H1 (cell line): Measurements from ENCODE around the gene SCRG1. TPM values are rescaled to one million over a fixed set of nuclear protein-coding genes. Genes with fewer than 3 reads are reported as not detected.

ENCODE experiments used
- CTCF ChIA-PET: fragments of 300-600 bp; sonication (Branson Sonifier 250); formaldehyde crosslinking; loops from one replicate; lab custom pipeline; 2021; ENCODE audit not compliant: partially characterized antibody; lab: Charles Lee
- POLR2A ChIA-PET: fragments of 300-600 bp; sonication (Branson Sonifier 250); formaldehyde crosslinking; loops from one replicate; lab custom pipeline; 2021; ENCODE audit warnings: inconsistent platforms; ENCODE audit not compliant: partially characterized antibody; lab: Charles Lee
- DNase-seq, 2 experiments: peaks; one replicate each; pipeline versions ENCODE4 v3.0.0 to v3.0.0-alpha.2; 2010 to 2022; ENCODE audit warnings: low spot score in 2 of 2, low read depth in 1 of 2, mixed read lengths in 1 of 2
- FAIRE-seq: peaks from 2 replicates; lab custom pipeline; 2011; peaks lifted over from hg19 to GRCh38; lab: Jason Lieb, UNC
- H2AFZ ChIP-seq: 2 replicates; pipeline ENCODE4 v1.8.1; 2012; ENCODE audit warnings: low read length, inconsistent platforms
- H2AK5ac ChIP-seq: 2 replicates; pipeline ENCODE4 v1.6.1; 2013; ENCODE audit warnings: low read depth, low read length
- H2BK120ac ChIP-seq: replicated peaks from 2 replicates; pipeline ENCODE3; 2013; ENCODE audit warnings: low read depth, low read length, inconsistent platforms
- H2BK12ac ChIP-seq: 2 replicates; pipeline ENCODE4 v1.6.1; 2013; ENCODE audit warnings: low read depth, low read length
- H2BK15ac ChIP-seq: 2 replicates; pipeline ENCODE4 v1.6.1; 2013; ENCODE audit warnings: low read length
- H2BK20ac ChIP-seq: 2 replicates; pipeline ENCODE4 v1.6.1; 2013; ENCODE audit warnings: low read length
- H2BK5ac ChIP-seq: 2 replicates; pipeline ENCODE4 v1.6.1; 2013; ENCODE audit warnings: low read depth, low read length
- H3K14ac ChIP-seq: 2 replicates; pipeline ENCODE4 v1.6.1; 2013; ENCODE audit warnings: inconsistent platforms; ENCODE audit not compliant: insufficient read length
- H3K18ac ChIP-seq: 2 replicates; pipeline ENCODE4 v1.6.1; 2013; ENCODE audit warnings: low read length; ENCODE audit errors: extremely low read depth
- H3K23ac ChIP-seq: 2 replicates; pipeline ENCODE4 v1.6.1; 2013; ENCODE audit warnings: inconsistent platforms; ENCODE audit not compliant: insufficient read length
- H3K23me2 ChIP-seq: 2 replicates; pipeline ENCODE4 v1.6.1; 2013; ENCODE audit warnings: low read depth, low read length
- H3K27ac ChIP-seq: 2 replicates; pipeline ENCODE4 v1.6.1; 2011; ENCODE audit warnings: low read depth, low read length, inconsistent platforms
- H3K27me3 ChIP-seq, 4 experiments: replicated peaks in 1 of 4; 1 replicate in 1 of 4; 2 replicates in 3 of 4; pipeline versions ENCODE4 v1.6.1 to v1.8.1; 2011 to 2013; ENCODE audit warnings: low read length in 3 of 4, mild to moderate bottlenecking in 3 of 4, inconsistent platforms in 2 of 4, mixed read lengths in 2 of 4, moderate library complexity in 1 of 4; ENCODE audit not compliant: control insufficient read depth in 3 of 4, insufficient read depth in 3 of 4; ENCODE audit errors: extremely low read depth in 1 of 4
- H3K36me3 ChIP-seq, 4 experiments: 2 replicates each; pipeline versions ENCODE4 v1.6.1 to v1.8.1; 2011 to 2013; ENCODE audit warnings: mild to moderate bottlenecking in 4 of 4, low read length in 3 of 4, moderate library complexity in 2 of 4, control low read depth in 1 of 4, inconsistent platforms in 1 of 4; ENCODE audit not compliant: insufficient read depth in 4 of 4, control insufficient read depth in 2 of 4
- H3K4ac ChIP-seq: replicated peaks from 2 replicates; pipeline ENCODE3; 2013; ENCODE audit warnings: low read length, low read depth, mixed read lengths, inconsistent platforms; ENCODE audit not compliant: insufficient read length
- H3K4me1 ChIP-seq, 4 experiments: replicated peaks in 1 of 4; 1 replicate in 1 of 4; 2 replicates in 3 of 4; pipeline versions ENCODE4 v1.6.1 to v1.8.1; 2011 to 2013; ENCODE audit warnings: low read length in 3 of 4, inconsistent platforms in 2 of 4, mixed read lengths in 1 of 4; ENCODE audit not compliant: insufficient read depth in 4 of 4, control insufficient read depth in 3 of 4
- H3K4me2 ChIP-seq, 2 experiments: 2 replicates each; pipeline versions ENCODE4 v1.6.1 to v1.8.1; 2011 to 2013; ENCODE audit warnings: low read depth in 2 of 2, low read length in 2 of 2, control low read depth in 1 of 2, inconsistent platforms in 1 of 2, mild to moderate bottlenecking in 1 of 2; ENCODE audit not compliant: insufficient read depth in 1 of 2
- H3K4me3 ChIP-seq, 4 experiments: fragments of 200-600, 300-600 bp in 1 of 4; sonication (generic), shearing (Covaris generic), sonication (Bioruptor Twin) in 1 of 4; 2 replicates each; pipeline versions ENCODE4 v1.5.1 to v1.8.1; 2011 to 2016; ENCODE audit warnings: low read length in 4 of 4, low read depth in 3 of 4, control low read depth in 2 of 4, inconsistent platforms in 2 of 4, mild to moderate bottlenecking in 2 of 4, mixed read lengths in 1 of 4, moderate library complexity in 1 of 4; ENCODE audit not compliant: insufficient read depth in 2 of 4; ENCODE audit errors: extremely low read depth in 1 of 4
- H3K56ac ChIP-seq: replicated peaks from 2 replicates; pipeline ENCODE3; 2013; ENCODE audit warnings: low read depth, mild to moderate bottlenecking, mixed read lengths, low read length, inconsistent platforms; ENCODE audit not compliant: insufficient read length
- H3K79me1 ChIP-seq: 2 replicates; pipeline ENCODE4 v1.6.1; 2013; ENCODE audit warnings: low read depth, low read length, control low read depth
- H3K79me2 ChIP-seq, 2 experiments: 2 replicates each; pipeline versions ENCODE4 v1.6.1 to v1.8.1; 2012 to 2013; ENCODE audit warnings: low read length in 2 of 2, mild to moderate bottlenecking in 2 of 2, inconsistent platforms in 1 of 2; ENCODE audit not compliant: insufficient read depth in 2 of 2, control insufficient read depth in 1 of 2
- H3K9ac ChIP-seq, 4 experiments: replicated peaks in 1 of 4; 1 replicate in 1 of 4; 2 replicates in 3 of 4; pipeline versions ENCODE4 v1.6.1 to v1.8.1; 2011 to 2013; ENCODE audit warnings: low read depth in 3 of 4, low read length in 3 of 4, control low read depth in 2 of 4, mild to moderate bottlenecking in 2 of 4, moderate library complexity in 2 of 4, inconsistent platforms in 1 of 4; ENCODE audit errors: extremely low read depth in 1 of 4
- H3K9me3 ChIP-seq, 2 experiments: 2 replicates each; pipeline versions ENCODE4 v1.6.1 to v1.8.1; 2012 to 2013; ENCODE audit warnings: mild to moderate bottlenecking in 2 of 2, moderate library complexity in 2 of 2, control low read depth in 1 of 2, inconsistent platforms in 1 of 2, low read depth in 1 of 2, low read length in 1 of 2, mixed read lengths in 1 of 2; ENCODE audit not compliant: insufficient read depth in 2 of 2
- H4K20me1 ChIP-seq, 2 experiments: replicated peaks in 1 of 2; 2 replicates each; pipeline versions ENCODE3 to v1.8.1; 2011 to 2013; ENCODE audit warnings: inconsistent platforms in 2 of 2, low read length in 2 of 2, mild to moderate bottlenecking in 1 of 2; ENCODE audit not compliant: insufficient read depth in 2 of 2, control insufficient read depth in 1 of 2
- H4K5ac ChIP-seq: 2 replicates; pipeline ENCODE4 v1.6.1; 2013; ENCODE audit warnings: low read length, low read depth, mixed read lengths, inconsistent platforms; ENCODE audit not compliant: insufficient read length
- H4K8ac ChIP-seq: 2 replicates; pipeline ENCODE4 v1.8.0; 2013; ENCODE audit warnings: mild to moderate bottlenecking, moderate library complexity, low read length, inconsistent platforms; ENCODE audit not compliant: insufficient read depth; ENCODE audit errors: extremely low read depth
- H4K91ac ChIP-seq: replicated peaks from 2 replicates; pipeline ENCODE3; 2013; ENCODE audit warnings: low read length, mixed read lengths, inconsistent platforms; ENCODE audit not compliant: insufficient read length
- E2F6 ChIP-seq: IDR thresholded peaks from 2 replicates; pipeline ENCODE4 v1.6.1; 2012; ENCODE audit warnings: inconsistent platforms
- EZH2 ChIP-seq: fragments of 200-600 bp; sonication (generic); IDR thresholded peaks from 2 replicates; pipeline ENCODE4 v1.7.1; 2012; ENCODE audit warnings: low read depth, mild to moderate bottlenecking, moderate library complexity, low read length, inconsistent platforms; ENCODE audit not compliant: severe bottlenecking
- WGBS, 2 experiments: shearing (Covaris generic) in 1 of 2; methylation state at CpG; one replicate each; pipeline versions ENCODE4 v1.1.6 to v1.1.7; 2013 to 2015; ENCODE audit warnings: low lambda C conversion rate in 2 of 2, mixed read lengths in 2 of 2, inconsistent platforms in 1 of 2, low coverage in 1 of 2, missing lambda C conversion rate in 1 of 2; ENCODE audit not compliant: insufficient replicate concordance in 2 of 2, insufficient coverage in 1 of 2, insufficient read length in 1 of 2; ENCODE audit errors: extremely low coverage in 1 of 2, missing lambda C conversion rate in 1 of 2; 5-methylcytosine and 5-hydroxymethylcytosine counted together
- polyA plus RNA-seq, 7 experiments: library from polyadenylated mRNA; depleted of rRNA in 3 of 7; stranded (reverse) in 5 of 7; unstranded in 2 of 7; fragments of >200 nt in 5 of 7; fragments of 200-250 nt in 2 of 7; gene quantifications; 1 replicate in 5 of 7; 2 replicates in 1 of 7; 4 replicates in 1 of 7; pipeline versions ENCODE4 v1.2.1 to v1.2.3, GENCODE V29; 2011 to 2013; ENCODE audit warnings: missing spikeins in 2 of 7, mixed read lengths in 2 of 7
- total RNA-seq: library from RNA; stranded (reverse); fragmentation: NEBNext Ultra II Directional; extraction: Animal tissue kit (Norgen Biotek cat#: 25700); gene quantifications from 2 replicates; pipeline ENCODE4 v1.2.1, GENCODE V29; 2021

Gene SCRG1
- total and polyA plus RNA-seq, 2 of the 8 experiments (the other 6 are each of a cell fraction or from before 2014, with no cell fraction given) = not detected

- POLR2A ChIA-PET = interaction anchor here (1.6 kb wide), 1 partner anchor 31 kb away, joined by 8 read pairs; the partner anchor contains the start of gene HMGB2
- CTCF ChIA-PET = interaction anchor here (0.9 to 2.8 kb wide), 3 partner anchors 19 to 64 kb away, joined by 3 to 8 read pairs (median 3); no protein-coding TSS in a partner anchor
- H3K36me3 ChIP-seq = no peaks in the 10 kb centered on the region
- H3K27ac ChIP-seq = no peak overlapping the region
- H3K27me3 ChIP-seq = no peaks in the 10 kb centered on the region
- H4K20me1 ChIP-seq = no peaks in the 10 kb centered on the region
- no peak overlapping the region for H3K23ac ChIP-seq
- H3K9ac ChIP-seq = no peak overlapping the region
- no peak overlapping the region for H3K14ac ChIP-seq
- H4K91ac ChIP-seq = no peak overlapping the region
- H3K23me2 ChIP-seq = peaks cover 4% of the 10 kb centered on the region
- 76% methylated on average over 2 of the region's 2 CpGs; no CpG with 5 or more reads in 1 of the 2 experiments for WGBS, 2 experiments
- no peak overlapping the region for H2BK12ac ChIP-seq
- no peak overlapping the region for H3K4me3 ChIP-seq
- H2BK20ac ChIP-seq = no peak overlapping the region
- H4K8ac ChIP-seq = no peak overlapping the region
- H3K4ac ChIP-seq = no peak overlapping the region
- no peak overlapping the region for H2BK5ac ChIP-seq
- H3K79me1 ChIP-seq = no peaks in the 10 kb centered on the region
- no peaks in the 10 kb centered on the region for H3K4me1 ChIP-seq
- H2AK5ac ChIP-seq = no peak overlapping the region
- FAIRE-seq = no peak
- no peak overlapping the region for H2AFZ ChIP-seq
- H3K79me2 ChIP-seq = no peaks in the 10 kb centered on the region
- H4K5ac ChIP-seq = no peak overlapping the region
- no peak for DNase-seq
- H2BK15ac ChIP-seq = no peak overlapping the region
- no peaks in the 10 kb centered on the region for H3K9me3 ChIP-seq
- no peak overlapping the region for H3K56ac ChIP-seq
- no peak overlapping the region for H3K4me2 ChIP-seq
- no peak overlapping the region for H3K18ac ChIP-seq
- no peak overlapping the region for H2BK120ac ChIP-seq
- TF ChIP-seq E2F6 (no peak), EZH2 (no peak)
These were observed 33.4 kb downstream of the SCRG1 start for GRCh38 chr4:173365359-173365996.
